HL-60 (cell line): ENCODE data around the gene PLCB1.
A peak's percentile ranks its signal among the peaks of the same experiment; 100 is the strongest.

ENCODE experiments used
- GABPA ChIP-seq: IDR thresholded peaks from 2 replicates; pipeline ENCODE4 v1.6.1; 2012; ENCODE audit warnings: low read depth
- POLR2AphosphoS5 ChIP-seq: IDR thresholded peaks from 2 replicates; pipeline ENCODE4 v1.6.1; 2012; ENCODE audit warnings: low read depth
- SPI1 ChIP-seq: IDR thresholded peaks from 2 replicates; pipeline ENCODE4 v1.6.1; 2012; ENCODE audit warnings: low read depth, mild to moderate bottlenecking, borderline replicate concordance
- TF ChIP-seq, protein P1 (sequence below): IDR thresholded peaks from one replicate; pipeline ENCODE4 v1.5.1; 2011; ENCODE audit warnings: low read length, control low read depth, inconsistent platforms; ENCODE audit not compliant: insufficient read depth
- TF ChIP-seq, protein P2 (sequence below): IDR thresholded peaks from 2 replicates; pipeline ENCODE4 v1.6.1; 2012; ENCODE audit warnings: low read depth; ENCODE audit not compliant: insufficient replicate concordance

DNA sequence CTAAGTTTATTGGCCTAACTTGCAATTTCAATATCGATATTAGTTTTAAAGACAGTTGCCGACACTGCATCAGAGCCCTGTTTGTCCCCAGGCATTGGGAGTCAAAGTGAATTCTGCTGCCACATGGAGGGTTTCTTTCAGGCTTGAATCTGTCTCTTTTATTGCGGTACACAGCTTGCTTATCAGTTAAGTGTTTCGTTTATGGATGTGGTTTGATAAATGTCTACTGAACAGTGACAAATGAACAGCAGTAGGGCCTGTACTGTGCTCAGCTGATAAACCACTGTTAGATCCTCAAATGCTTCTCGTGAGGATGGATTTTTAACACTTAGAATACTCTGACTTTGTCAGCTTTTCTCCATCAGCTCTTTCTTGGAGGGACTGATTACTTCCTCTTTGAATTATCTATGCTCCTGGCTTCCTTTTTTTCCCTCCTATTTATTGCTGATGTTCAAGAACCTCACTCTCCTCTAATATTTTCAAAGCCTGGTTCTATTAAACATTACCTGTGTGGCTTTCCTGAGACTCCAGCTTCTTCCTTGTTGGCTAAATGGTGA lies 240.8 kb downstream of the PLCB1 start:
- TF ChIP-seq, protein P1, sequence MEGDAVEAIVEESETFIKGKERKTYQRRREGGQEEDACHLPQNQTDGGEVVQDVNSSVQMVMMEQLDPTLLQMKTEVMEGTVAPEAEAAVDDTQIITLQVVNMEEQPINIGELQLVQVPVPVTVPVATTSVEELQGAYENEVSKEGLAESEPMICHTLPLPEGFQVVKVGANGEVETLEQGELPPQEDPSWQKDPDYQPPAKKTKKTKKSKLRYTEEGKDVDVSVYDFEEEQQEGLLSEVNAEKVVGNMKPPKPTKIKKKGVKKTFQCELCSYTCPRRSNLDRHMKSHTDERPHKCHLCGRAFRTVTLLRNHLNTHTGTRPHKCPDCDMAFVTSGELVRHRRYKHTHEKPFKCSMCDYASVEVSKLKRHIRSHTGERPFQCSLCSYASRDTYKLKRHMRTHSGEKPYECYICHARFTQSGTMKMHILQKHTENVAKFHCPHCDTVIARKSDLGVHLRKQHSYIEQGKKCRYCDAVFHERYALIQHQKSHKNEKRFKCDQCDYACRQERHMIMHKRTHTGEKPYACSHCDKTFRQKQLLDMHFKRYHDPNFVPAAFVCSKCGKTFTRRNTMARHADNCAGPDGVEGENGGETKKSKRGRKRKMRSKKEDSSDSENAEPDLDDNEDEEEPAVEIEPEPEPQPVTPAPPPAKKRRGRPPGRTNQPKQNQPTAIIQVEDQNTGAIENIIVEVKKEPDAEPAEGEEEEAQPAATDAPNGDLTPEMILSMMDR = no peak
- 0 out of 2 replicates have a peak, but pooled peaks have one; percentile 44 for TF ChIP-seq SPI1
- TF ChIP-seq POLR2AphosphoS5 = no peak
- TF ChIP-seq, protein P2, sequence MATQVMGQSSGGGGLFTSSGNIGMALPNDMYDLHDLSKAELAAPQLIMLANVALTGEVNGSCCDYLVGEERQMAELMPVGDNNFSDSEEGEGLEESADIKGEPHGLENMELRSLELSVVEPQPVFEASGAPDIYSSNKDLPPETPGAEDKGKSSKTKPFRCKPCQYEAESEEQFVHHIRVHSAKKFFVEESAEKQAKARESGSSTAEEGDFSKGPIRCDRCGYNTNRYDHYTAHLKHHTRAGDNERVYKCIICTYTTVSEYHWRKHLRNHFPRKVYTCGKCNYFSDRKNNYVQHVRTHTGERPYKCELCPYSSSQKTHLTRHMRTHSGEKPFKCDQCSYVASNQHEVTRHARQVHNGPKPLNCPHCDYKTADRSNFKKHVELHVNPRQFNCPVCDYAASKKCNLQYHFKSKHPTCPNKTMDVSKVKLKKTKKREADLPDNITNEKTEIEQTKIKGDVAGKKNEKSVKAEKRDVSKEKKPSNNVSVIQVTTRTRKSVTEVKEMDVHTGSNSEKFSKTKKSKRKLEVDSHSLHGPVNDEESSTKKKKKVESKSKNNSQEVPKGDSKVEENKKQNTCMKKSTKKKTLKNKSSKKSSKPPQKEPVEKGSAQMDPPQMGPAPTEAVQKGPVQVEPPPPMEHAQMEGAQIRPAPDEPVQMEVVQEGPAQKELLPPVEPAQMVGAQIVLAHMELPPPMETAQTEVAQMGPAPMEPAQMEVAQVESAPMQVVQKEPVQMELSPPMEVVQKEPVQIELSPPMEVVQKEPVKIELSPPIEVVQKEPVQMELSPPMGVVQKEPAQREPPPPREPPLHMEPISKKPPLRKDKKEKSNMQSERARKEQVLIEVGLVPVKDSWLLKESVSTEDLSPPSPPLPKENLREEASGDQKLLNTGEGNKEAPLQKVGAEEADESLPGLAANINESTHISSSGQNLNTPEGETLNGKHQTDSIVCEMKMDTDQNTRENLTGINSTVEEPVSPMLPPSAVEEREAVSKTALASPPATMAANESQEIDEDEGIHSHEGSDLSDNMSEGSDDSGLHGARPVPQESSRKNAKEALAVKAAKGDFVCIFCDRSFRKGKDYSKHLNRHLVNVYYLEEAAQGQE = no peak
- TF ChIP-seq GABPA = no peak
